ENCODE results near the gene CST3.

The CST3 gene

DNA sequence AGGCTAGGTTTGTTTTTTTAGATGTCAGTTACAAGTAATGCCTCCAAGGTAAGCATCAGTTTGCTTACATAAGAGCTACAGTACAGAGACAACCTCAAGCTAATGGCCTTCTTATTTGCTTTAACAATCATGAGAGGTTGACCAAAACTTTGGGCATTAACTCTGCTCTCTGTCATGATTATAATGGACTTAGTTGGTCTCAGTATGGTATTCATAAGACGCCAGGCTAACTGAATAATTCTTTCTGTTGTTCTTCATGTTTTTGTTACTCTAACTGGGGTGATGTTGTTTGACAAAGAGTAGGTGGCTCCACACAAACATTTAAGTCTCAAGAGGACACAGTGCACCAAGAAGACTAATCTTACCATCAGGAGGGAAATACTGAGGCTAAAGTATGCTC lies 41.8 kb downstream of the CST3 start:
- Mint-ChIP-seq H3K36me3 (no peaks in the 10 kb centered on the region), H3K27me3 (no peaks in the 10 kb centered on the region), H3K27ac (no peak overlapping the region), H3K9me3 (ENCODE audit: low read depth) (no peaks in the 10 kb centered on the region), H3K4me3 (no peak overlapping the region), H3K4me1 (ENCODE audit: low read depth) (no peaks in the 10 kb centered on the region)

DNA sequence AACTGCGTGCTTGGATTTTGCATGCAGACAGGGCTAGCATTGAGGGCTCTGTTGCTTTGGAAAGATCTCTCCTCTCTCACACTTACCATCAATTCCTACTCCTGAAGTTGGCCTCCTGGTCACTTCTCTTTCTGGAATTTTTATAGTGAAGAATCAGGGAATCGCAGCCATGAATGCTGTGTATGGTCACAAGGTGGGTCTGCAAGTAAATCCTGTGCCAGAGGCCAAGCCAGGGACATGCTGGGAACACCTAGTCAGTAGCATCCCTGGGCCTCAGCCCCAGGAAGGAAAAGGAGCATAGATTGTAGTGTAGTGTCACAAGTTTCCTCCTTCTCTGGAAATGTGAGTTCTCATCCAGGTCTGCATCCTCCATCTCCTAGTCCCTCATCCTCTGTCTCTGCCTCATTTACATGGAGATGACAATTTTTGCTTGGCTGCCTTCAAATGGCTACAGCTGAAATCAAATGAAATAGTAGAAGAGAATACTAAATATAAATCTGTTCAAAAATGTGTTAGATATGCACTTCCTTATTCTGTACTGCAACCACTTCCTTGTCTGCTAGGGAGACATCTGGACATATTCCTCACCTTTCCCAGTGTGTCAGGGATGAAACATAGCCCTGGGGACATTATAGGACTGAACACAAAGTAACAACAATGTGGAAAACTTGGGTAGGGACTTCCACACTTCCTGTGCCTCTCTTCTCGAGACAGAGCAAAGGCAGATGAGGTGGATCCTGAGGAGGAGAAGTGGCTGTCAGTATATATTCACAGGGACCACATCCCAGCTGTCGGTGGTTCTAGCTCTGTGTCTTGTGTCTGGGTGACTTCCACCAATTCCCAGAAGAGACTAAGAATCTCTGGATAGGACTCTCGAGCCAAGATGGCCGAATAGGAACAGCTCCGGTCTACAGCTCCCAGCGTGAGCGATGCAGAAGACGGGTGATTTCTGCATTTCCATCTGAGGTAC lies 49.0 kb downstream of the CST3 start:
- H3K4me1 Mint-ChIP-seq (ENCODE audit: low read depth): no peaks in the 10 kb centered on the region
- H3K36me3 Mint-ChIP-seq: no peaks in the 10 kb centered on the region
- H3K27me3 Mint-ChIP-seq: peaks cover 9% of the 10 kb centered on the region
- no peak overlapping the region for H3K4me3 Mint-ChIP-seq
- no peaks in the 10 kb centered on the region for H3K9me3 Mint-ChIP-seq (ENCODE audit: low read depth)
- no peak overlapping the region for H3K27ac Mint-ChIP-seq

DNA sequence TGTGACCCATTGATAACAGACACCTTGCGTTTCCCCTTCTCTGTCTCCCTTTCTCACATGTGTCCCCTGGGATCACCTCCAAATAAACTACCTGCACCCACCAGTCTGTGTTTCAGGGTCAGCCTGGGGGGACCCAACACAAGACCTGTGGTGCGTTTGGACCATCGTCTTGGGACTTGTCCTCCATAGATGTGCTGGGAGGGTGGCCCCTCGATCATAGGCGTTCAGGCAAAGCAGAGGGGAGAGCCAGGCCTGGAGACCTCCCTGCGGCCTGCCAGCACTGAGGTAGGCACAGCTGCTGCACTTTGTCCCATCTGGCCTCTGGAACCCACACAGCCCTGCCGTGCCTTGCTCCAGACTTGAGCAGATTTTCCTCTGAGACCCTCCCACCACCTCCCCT lies 50.1 kb downstream of the CST3 start:
- no peak overlapping the region for H3K4me3 Mint-ChIP-seq
- no peaks in the 10 kb centered on the region for H3K36me3 Mint-ChIP-seq
- H3K4me1 Mint-ChIP-seq (ENCODE audit: low read depth): no peaks in the 10 kb centered on the region
- H3K9me3 Mint-ChIP-seq (ENCODE audit: low read depth): no peaks in the 10 kb centered on the region
- no peak overlapping the region for H3K27ac Mint-ChIP-seq
- H3K27me3 Mint-ChIP-seq: peaks cover 11% of the 10 kb centered on the region

DNA sequence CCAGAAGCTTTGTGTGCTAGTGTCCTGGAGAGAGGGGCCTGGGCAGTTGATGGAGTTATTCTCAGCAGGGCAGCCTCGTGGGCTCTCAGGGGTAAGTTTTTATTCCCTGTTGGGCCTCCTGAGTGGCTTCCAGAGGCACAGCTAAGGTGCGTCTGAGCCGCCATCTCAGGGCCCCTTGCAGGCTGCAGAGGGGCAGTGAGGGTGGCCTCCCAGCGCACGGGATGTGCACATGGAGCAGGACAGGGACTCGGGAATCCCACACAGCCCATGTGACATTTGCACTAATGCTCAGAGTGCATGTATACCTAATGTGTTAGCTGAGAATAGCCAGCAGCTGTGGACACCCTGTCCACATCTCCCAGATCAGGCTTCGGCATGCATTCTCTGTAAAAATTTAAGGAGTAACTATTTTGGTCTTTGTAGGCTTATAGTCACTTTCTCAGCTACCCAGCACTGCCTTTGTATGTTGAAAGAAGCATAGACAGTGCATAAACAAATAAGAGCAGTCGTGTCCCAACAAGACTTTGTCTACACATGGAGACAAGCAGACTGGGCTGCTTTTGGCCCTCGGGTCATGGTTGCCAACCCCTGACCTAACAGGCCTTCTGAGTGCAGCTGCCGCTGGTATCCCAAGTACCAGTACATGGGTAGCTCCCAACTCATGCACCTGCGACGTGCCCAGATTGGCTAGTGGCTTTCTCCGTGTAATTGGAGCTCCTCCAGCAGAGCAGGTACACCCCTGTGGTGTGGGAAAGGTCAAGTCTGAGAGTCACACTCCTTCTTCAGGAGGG lies 50.8 kb downstream of the CST3 start:
- Mint-ChIP-seq H3K4me3 (no peak overlapping the region), H3K9me3 (ENCODE audit: low read depth) (no peaks in the 10 kb centered on the region), H3K27ac (no peak overlapping the region)

DNA sequence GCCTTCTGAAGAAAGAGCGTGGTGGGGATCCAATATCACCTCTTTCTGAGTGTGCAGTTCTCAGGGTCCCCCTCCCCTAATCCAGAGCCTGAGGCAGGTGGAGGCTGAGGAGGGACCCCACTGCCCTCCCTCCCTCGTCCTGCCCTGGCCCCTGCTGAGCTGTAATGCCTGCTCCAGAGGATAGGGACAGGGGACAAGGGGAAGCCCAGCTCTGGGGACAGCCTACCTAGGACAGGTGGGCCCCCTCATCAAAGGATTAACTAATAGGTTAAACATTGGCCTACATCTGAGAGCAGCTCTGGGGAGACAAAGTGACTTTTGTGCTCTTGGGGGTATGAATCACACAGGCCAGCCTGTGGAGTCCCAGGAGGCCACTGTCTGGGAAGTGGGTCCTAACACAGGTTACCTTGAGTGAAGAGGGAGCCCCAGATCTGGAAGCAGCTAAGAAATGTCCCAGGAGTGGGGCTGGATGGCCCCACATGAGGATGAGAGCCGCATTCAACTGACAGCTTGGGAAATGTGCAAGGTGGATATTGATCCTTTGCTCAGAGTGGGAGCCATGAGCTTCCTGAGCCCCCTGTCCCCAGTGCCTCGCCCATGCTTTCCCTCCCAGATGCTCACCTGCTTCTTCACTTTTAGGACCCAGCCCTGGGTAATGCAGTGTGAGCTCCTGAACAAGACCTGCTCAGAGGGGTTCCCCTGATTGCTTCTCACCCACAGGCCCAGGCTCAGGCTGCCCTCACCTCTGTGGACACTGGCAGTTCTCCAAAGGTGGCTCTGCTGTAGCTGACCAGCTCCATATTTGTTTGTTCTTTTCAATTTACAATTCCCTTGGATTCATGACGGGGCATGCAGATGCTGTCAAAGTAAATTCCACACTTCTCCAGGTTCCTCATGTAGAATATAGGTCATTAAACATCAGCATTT lies 51.7 kb downstream of the CST3 start:
- Mint-ChIP-seq H3K27me3 (peaks cover 17% of the 10 kb centered on the region), H3K4me3 (no peak overlapping the region), H3K4me1 (ENCODE audit: low read depth) (no peaks in the 10 kb centered on the region), H3K27ac (no peak overlapping the region), H3K36me3 (no peaks in the 10 kb centered on the region), H3K9me3 (ENCODE audit: low read depth) (no peaks in the 10 kb centered on the region)

More for the DNA sequence above, 50.8 kb downstream of the CST3 start:
- no peaks in the 10 kb centered on the region for H3K36me3 Mint-ChIP-seq
- peaks cover 15% of the 10 kb centered on the region for H3K27me3 Mint-ChIP-seq
- H3K4me1 Mint-ChIP-seq (ENCODE audit: low read depth): no peaks in the 10 kb centered on the region

DNA sequence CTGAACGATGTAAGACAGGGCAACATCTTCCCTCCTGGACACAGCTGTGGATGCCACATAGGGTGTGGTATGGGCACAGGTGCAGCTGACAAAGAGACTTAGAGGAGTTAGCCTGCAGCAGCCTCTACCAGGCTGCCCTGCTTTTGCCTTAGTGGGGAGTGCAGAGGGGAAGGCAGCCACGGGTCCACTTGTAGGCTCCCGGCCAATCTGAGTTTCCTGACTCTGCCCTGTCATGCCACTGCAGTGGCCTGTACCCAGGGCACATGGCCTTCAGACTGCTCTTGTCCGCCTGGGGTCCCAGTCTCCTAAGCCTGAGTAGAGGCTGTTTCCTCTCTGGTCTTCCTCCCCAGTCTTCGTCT lies 52.3 kb downstream of the CST3 start:
- Mint-ChIP-seq H3K36me3 (no peaks in the 10 kb centered on the region), H3K27ac (no peak overlapping the region), H3K9me3 (ENCODE audit: low read depth) (no peaks in the 10 kb centered on the region), H3K27me3 (peaks cover 18% of the 10 kb centered on the region), H3K4me3 (no peak overlapping the region), H3K4me1 (ENCODE audit: low read depth) (no peaks in the 10 kb centered on the region)

DNA sequence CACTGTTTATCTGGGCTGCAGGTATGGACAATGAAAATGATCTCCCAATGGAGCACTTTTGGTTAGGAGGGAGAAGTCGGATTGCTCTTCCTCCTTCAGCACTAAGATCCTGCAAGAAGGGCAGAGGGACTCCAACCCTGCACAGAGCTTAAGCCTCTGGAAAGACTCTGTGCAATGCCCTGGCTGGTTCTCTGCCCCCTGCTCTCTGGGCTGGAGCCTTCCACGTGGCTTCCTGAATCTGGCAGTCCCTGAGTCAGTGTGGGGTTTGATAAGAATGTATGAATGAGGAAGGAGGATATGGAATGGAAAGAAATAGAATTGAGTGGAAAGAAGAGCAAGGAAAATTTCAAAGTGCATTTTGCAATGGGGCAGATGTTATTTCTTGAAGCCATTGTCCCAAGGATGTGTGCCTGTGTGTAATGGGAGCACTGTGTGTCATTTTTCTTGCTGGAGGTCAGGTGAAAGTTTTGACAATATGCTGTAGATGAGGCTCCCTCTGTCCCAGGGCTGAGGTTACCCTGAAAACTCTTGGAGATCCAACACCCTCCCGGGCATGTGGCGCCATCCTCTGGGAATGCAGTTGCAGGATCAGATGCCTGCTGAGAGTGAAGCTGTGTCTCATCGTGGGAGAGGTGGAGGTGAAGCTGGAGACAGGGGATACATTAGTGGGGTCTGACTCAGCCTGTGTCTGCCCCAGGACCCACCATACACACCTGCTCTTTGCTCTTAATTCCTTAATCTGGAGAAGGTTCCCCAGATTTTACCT lies 53.1 kb downstream of the CST3 start:
- peaks cover 19% of the 10 kb centered on the region for H3K27me3 Mint-ChIP-seq
- no peak overlapping the region for H3K27ac Mint-ChIP-seq

More for the DNA sequence above, 53.1 kb downstream of the CST3 start:
- Mint-ChIP-seq H3K9me3 (ENCODE audit: low read depth) (no peaks in the 10 kb centered on the region), H3K4me3 (no peak overlapping the region), H3K36me3 (no peaks in the 10 kb centered on the region), H3K4me1 (ENCODE audit: low read depth) (no peaks in the 10 kb centered on the region)
